ENCODE data around the gene SYT7. TPM values are rescaled to one million over a fixed set of nuclear protein-coding genes. Genes with fewer than 3 reads are reported as not detected.

The SYT7 gene
- total and polyA plus RNA-seq, 4 donors: 2.1 to 114 (median 30.8) TPM

- no peak for TF ChIP-seq REST (IDR thresholded peaks at IDR 0.05)
These were observed 1.8 kb downstream of the SYT7 start (continued) for GRCh38 chr11:61578819-61579675.

- peaks cover 7 to 50% (median 33%) of the 10 kb centered on the region in 4 donors for H3K4me1 ChIP-seq (ENCODE audit: control insufficient read depth in 4 of 4, insufficient read depth in 4 of 4, low read length in 3 of 4)
- peak; percentile 65 to 70 for TF ChIP-seq RAD21 (IDR thresholded peaks at IDR 0.05)
- peak; percentile 26 for TF ChIP-seq SP1 (IDR thresholded peaks at IDR 0.05)
- peak; percentile 41 to 71 for TF ChIP-seq RXRA (IDR thresholded peaks at IDR 0.05)
- no peak for TF ChIP-seq GABPA (IDR thresholded peaks at IDR 0.05 in 1 of 2, conservative IDR thresholded peaks at IDR 0.05 in 1 of 2)
- TF ChIP-seq FOXA2 (IDR thresholded peaks at IDR 0.05): no peak
- TF ChIP-seq REST (IDR thresholded peaks at IDR 0.05): no peak
- TF ChIP-seq CTCF (IDR thresholded peaks at IDR 0.05; ENCODE audit: low read depth, low read length, missing input control): peak; percentile 41
- peak in 1 of 2 donors; percentile 24 for TF ChIP-seq HNF4A (conservative IDR thresholded peaks at IDR 0.05)
- no peaks in the 10 kb centered on the region for H3K27me3 ChIP-seq (ENCODE audit: control insufficient read depth in 4 of 4, insufficient read depth in 4 of 4, low read length in 3 of 4)
- no peak overlapping the region for H3K4me3 ChIP-seq (ENCODE audit: low read depth in 1 of 3, low read length in 3 of 3)
- no peak overlapping the region for H3K27ac ChIP-seq (ENCODE audit: low read depth in 1 of 2, low read length in 2 of 2)
- no peak overlapping the region for H3K9ac ChIP-seq (ENCODE audit: low read depth in 1 of 2, low read length in 2 of 2)
- 59% methylated on average over 7 of the region's 7 CpGs for WGBS
- no peaks in the 10 kb centered on the region for H3K9me3 ChIP-seq (ENCODE audit: control insufficient read depth in 4 of 4, low read length in 3 of 4)
- DNase-seq (ENCODE audit: low spot score): peak; percentile 55
- H3K36me3 ChIP-seq (ENCODE audit: control insufficient read depth in 4 of 4, insufficient read depth in 3 of 4, low read depth in 1 of 4, low read length in 3 of 4): no peaks in the 10 kb centered on the region
These were observed 3.3 kb downstream of the SYT7 start for GRCh38 chr11:61577383-61578118.

Measured in liver (tissue), 9 donors.